ENCODE data around the gene OXT.
"Not testable (repeated sequence)": the region's sequence is repeated elsewhere in the genome, so short reads cannot be mapped to it uniquely, and the experiment has no call there.

Gene OXT

GRCh38 chr20:3117839-3118379 lies 46.5 kb downstream of the OXT start:
- DNase-seq (ENCODE audit: extremely low read depth, insufficient read length); H3K4me3 ChIP-seq (replicated peaks; ENCODE audit: low read depth, low read length); H3K27me3 ChIP-seq (replicated peaks; ENCODE audit: control insufficient read depth, insufficient read depth, low read length): not testable (repeated sequence)
- TF ChIP-seq CTCF (IDR thresholded peaks at IDR 0.05; ENCODE audit: insufficient read depth, low read length, poor library complexity, severe bottlenecking), result peak; percentile 61
- peaks cover 15% of the 10 kb centered on the region for H3K36me3 ChIP-seq (ENCODE audit: control insufficient read depth, insufficient read depth, low read length)

- peaks cover 10% of the 10 kb centered on the region for H3K36me3 ChIP-seq (ENCODE audit: control insufficient read depth, insufficient read depth, low read length)
- H3K4me3 ChIP-seq (replicated peaks; ENCODE audit: low read depth, low read length), result no peak overlapping the region
- no peak for DNase-seq (ENCODE audit: extremely low read depth, insufficient read length)
- H3K27me3 ChIP-seq (replicated peaks; ENCODE audit: control insufficient read depth, insufficient read depth, low read length), result no peaks in the 10 kb centered on the region
- TF ChIP-seq CTCF (IDR thresholded peaks at IDR 0.05; ENCODE audit: insufficient read depth, low read length, poor library complexity, severe bottlenecking), result no peak
Measured at GRCh38 chr20:3119044-3119443, 47.6 kb downstream of the OXT start.

GRCh38 chr20:3121271-3121911 lies 50.0 kb downstream of the OXT start:
- no peak for TF ChIP-seq CTCF (IDR thresholded peaks at IDR 0.05; ENCODE audit: insufficient read depth, low read length, poor library complexity, severe bottlenecking)
- DNase-seq (ENCODE audit: extremely low read depth, insufficient read length), result no peak
- Histone ChIP-seq H3K4me3 (replicated peaks; ENCODE audit: low read depth, low read length) (no peak overlapping the region), H3K27me3 (replicated peaks; ENCODE audit: control insufficient read depth, insufficient read depth, low read length) (no peaks in the 10 kb centered on the region), H3K36me3 (ENCODE audit: control insufficient read depth, insufficient read depth, low read length) (peaks cover 8% of the 10 kb centered on the region)
